ENCODE data around the gene RHD. TPM values are rescaled to one million over a fixed set of nuclear protein-coding genes. Genes with fewer than 3 reads are reported as not detected.

The RHD gene
- total RNA-seq, 1 experiment from 2014 or later = not detected

GRCh38 chr1:25343872-25344271 is 71.6 kb downstream of the RHD start:
- peaks cover 22% of the 10 kb centered on the region for H3K36me3 Mint-ChIP-seq (ENCODE audit: insufficient read depth, unreplicated experiment)
- no peak overlapping the region for H3K27ac Mint-ChIP-seq (ENCODE audit: unreplicated experiment)
- DNase-seq = no peak
- no TSS peak for BruUV-seq (replicated peaks)
- H3K4me3 Mint-ChIP-seq (ENCODE audit: low read depth, unreplicated experiment) = no peak overlapping the region
- H3K9me3 Mint-ChIP-seq (ENCODE audit: low read depth, unreplicated experiment) = no peaks in the 10 kb centered on the region
- H3K27me3 Mint-ChIP-seq (ENCODE audit: unreplicated experiment) = no peaks in the 10 kb centered on the region
- CTCF ChIA-PET = no interaction called here
- peaks cover 10% of the 10 kb centered on the region for H3K4me1 Mint-ChIP-seq (ENCODE audit: low read depth, unreplicated experiment)
- intact Hi-C loops (cut with micrococcal nuclease; ENCODE audit: unreplicated experiment) = no loop called here
- TF ChIP-seq CTCF (IDR thresholded peaks at IDR 0.05; ENCODE audit: unreplicated experiment) = no peak

- no peaks in the 10 kb centered on the region for H3K27me3 Mint-ChIP-seq (ENCODE audit: unreplicated experiment)
- peaks cover 15% of the 10 kb centered on the region for H3K36me3 Mint-ChIP-seq (ENCODE audit: insufficient read depth, unreplicated experiment)
- H3K27ac Mint-ChIP-seq (ENCODE audit: unreplicated experiment) = no peak overlapping the region
- DNase-seq = no peak
- TF ChIP-seq CTCF (IDR thresholded peaks at IDR 0.05; ENCODE audit: unreplicated experiment) = no peak
- BruUV-seq (replicated peaks) = no TSS peak
- H3K9me3 Mint-ChIP-seq (ENCODE audit: low read depth, unreplicated experiment) = no peaks in the 10 kb centered on the region
- H3K4me1 Mint-ChIP-seq (ENCODE audit: low read depth, unreplicated experiment) = peaks cover 10% of the 10 kb centered on the region
- CTCF ChIA-PET = no interaction called here
- H3K4me3 Mint-ChIP-seq (ENCODE audit: low read depth, unreplicated experiment) = no peak overlapping the region
- intact Hi-C loops (cut with micrococcal nuclease; ENCODE audit: unreplicated experiment) = no loop called here
These were observed 75.2 kb downstream of the RHD start for GRCh38 chr1:25347556-25347955.

- no peak overlapping the region for H3K27ac Mint-ChIP-seq (ENCODE audit: unreplicated experiment)
- no peak overlapping the region for H3K4me3 Mint-ChIP-seq (ENCODE audit: low read depth, unreplicated experiment)
- H3K36me3 Mint-ChIP-seq (ENCODE audit: insufficient read depth, unreplicated experiment) = peaks cover 18% of the 10 kb centered on the region
- BruUV-seq (replicated peaks) = no TSS peak
- no peaks in the 10 kb centered on the region for H3K27me3 Mint-ChIP-seq (ENCODE audit: unreplicated experiment)
- no peaks in the 10 kb centered on the region for H3K4me1 Mint-ChIP-seq (ENCODE audit: low read depth, unreplicated experiment)
- CTCF ChIA-PET = no interaction called here
- intact Hi-C loops (cut with micrococcal nuclease; ENCODE audit: unreplicated experiment) = no loop called here
- DNase-seq = no peak
- H3K9me3 Mint-ChIP-seq (ENCODE audit: low read depth, unreplicated experiment) = no peaks in the 10 kb centered on the region
- TF ChIP-seq CTCF (IDR thresholded peaks at IDR 0.05; ENCODE audit: unreplicated experiment) = no peak
These were observed 77.3 kb downstream of the RHD start for GRCh38 chr1:25349606-25350005.

GRCh38 chr1:25355841-25356395 is 83.6 kb downstream of the RHD start:
- BruUV-seq (replicated peaks) = no TSS peak
- intact Hi-C loops (cut with micrococcal nuclease; ENCODE audit: unreplicated experiment) = no loop called here
- H3K9me3 Mint-ChIP-seq (ENCODE audit: low read depth, unreplicated experiment) = no peaks in the 10 kb centered on the region
- TF ChIP-seq CTCF (IDR thresholded peaks at IDR 0.05; ENCODE audit: unreplicated experiment) = no peak
- no peaks in the 10 kb centered on the region for H3K27me3 Mint-ChIP-seq (ENCODE audit: unreplicated experiment)
- no peaks in the 10 kb centered on the region for H3K4me1 Mint-ChIP-seq (ENCODE audit: low read depth, unreplicated experiment)
- CTCF ChIA-PET = no interaction called here
- H3K27ac Mint-ChIP-seq (ENCODE audit: unreplicated experiment) = no peak overlapping the region
- no peak overlapping the region for H3K4me3 Mint-ChIP-seq (ENCODE audit: low read depth, unreplicated experiment)
- H3K36me3 Mint-ChIP-seq (ENCODE audit: insufficient read depth, unreplicated experiment) = peaks cover 10% of the 10 kb centered on the region
- DNase-seq = no peak
